Measurements from ENCODE around the gene E2F4. TPM values are rescaled to one million over a fixed set of nuclear protein-coding genes. Genes with fewer than 3 reads are reported as not detected.

E2F4 gene
- total and polyA plus RNA-seq, 2 donors: 28.0 to 65.0 TPM

DNA sequence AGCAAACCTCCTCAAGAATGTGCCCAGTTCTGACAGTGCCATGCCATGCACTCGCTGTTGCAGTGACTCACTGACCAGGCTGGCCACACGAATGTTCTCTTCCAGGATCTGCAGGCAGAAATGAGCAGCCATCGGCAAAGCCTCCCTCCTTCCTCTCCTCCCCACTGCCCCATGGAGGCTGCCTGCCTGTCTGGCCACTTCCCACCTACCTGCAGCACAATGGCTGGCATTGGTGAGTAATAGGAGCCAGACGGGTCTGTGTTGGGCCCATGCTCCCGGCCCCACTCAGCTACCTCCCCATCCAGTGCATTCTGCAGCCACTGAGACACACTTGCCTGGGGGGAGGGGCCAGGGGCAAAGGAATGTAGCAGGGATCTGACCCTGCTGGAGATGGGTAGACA lies 5.4 kb upstream of the E2F4 start:
- DNase-seq (ENCODE audit: extremely low spot score): no peak
- Histone ChIP-seq H3K36me3 (ENCODE audit: insufficient read depth) (no peaks in the 10 kb centered on the region), H3K4me1 (ENCODE audit: insufficient read depth) (no peaks in the 10 kb centered on the region), H3K4me3 (ENCODE audit: low read depth, low read length) (no peak overlapping the region), H3K27ac (ENCODE audit: low read depth) (no peak overlapping the region)
- WGBS: 42% methylated on average over 5 of the region's 5 CpGs

- Histone ChIP-seq H3K4me3 (ENCODE audit: low read depth, low read length) (no peak overlapping the region), H3K4me1 (ENCODE audit: insufficient read depth) (no peaks in the 10 kb centered on the region), H3K36me3 (ENCODE audit: insufficient read depth) (no peaks in the 10 kb centered on the region), H3K27ac (ENCODE audit: low read depth) (no peak overlapping the region)
- DNase-seq (ENCODE audit: extremely low spot score): no peak
- 83% methylated on average over 26 of the region's 26 CpGs for WGBS
Observed at GRCh38 chr16:67187175-67187890, 4.6 kb upstream of the E2F4 start.

GRCh38 chr16:67188323-67188722 lies 3.6 kb upstream of the E2F4 start:
- no peaks in the 10 kb centered on the region for H3K36me3 ChIP-seq (ENCODE audit: insufficient read depth)
- no peak overlapping the region for H3K4me3 ChIP-seq (ENCODE audit: low read depth, low read length)
- DNase-seq (ENCODE audit: extremely low spot score): no peak
- 69% methylated on average over 4 of the region's 4 CpGs for WGBS
- no peak overlapping the region for H3K27ac ChIP-seq (ENCODE audit: low read depth)
- H3K4me1 ChIP-seq (ENCODE audit: insufficient read depth): no peaks in the 10 kb centered on the region

DNA sequence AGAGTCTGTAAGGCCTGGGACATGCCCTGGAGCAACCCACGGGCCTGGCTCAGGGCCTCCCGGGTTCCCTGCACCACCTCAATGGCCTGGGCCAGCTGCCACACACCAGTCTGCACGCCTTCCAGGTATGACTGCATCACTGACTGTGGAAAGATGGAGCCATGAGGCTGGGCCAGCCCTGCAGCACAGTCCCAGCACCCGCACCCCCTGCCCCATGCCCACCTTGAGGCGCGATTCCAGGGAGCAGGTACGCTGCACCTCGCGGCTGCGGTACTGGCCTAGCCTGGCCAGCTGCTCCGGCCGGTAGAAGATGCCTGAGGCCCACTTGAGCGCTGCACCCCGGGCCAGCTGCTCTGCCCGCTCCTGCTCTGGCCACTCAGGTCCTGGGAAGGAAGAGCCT lies 3.2 kb upstream of the E2F4 start:
- whole genome bisulfite sequencing: 91% methylated on average over 15 of the region's 15 CpGs
- Histone ChIP-seq H3K27ac (ENCODE audit: low read depth) (no peak overlapping the region), H3K4me3 (ENCODE audit: low read depth, low read length) (no peak overlapping the region)

DNA sequence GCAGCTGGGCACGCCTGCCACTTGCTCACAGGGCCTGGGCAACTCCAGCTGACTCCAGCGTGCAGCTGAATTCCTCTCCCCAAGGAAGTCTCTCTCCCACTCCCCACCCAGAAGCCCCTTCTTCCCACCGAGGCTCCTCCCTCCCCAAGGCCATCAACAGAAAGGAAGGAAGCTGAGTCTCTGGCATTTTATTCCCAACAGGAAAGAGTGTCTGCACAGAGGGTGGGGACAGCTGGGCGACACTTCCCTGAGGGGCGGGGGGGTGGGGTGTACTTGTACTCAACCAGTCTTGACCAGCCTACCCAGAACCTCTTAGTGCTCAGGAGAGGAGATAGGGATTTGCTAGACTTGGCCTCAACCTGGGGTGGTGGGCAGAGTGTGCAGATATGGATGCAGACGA lies 1.9 kb upstream of the E2F4 start, which contains the start of gene EXOC3L1:
Gene EXOC3L1, minus strand, starts transcription at position 96 of the 400 bp plus-strand sequence. CDS start 460 bp downstream, outside the sequence.
- 35% methylated on average over 6 of the region's 6 CpGs for WGBS
- no peak within 1 kb of the TSS for H3K27ac ChIP-seq (ENCODE audit: low read depth)
- no peaks in the 10 kb centered on the region for H3K4me1 ChIP-seq (ENCODE audit: insufficient read depth)
- no peak within 1 kb of the TSS for H3K4me3 ChIP-seq (ENCODE audit: low read depth, low read length)
- H3K36me3 ChIP-seq (ENCODE audit: insufficient read depth): peaks cover 4% of the 10 kb centered on the region
- no peak for DNase-seq (ENCODE audit: extremely low spot score)

More for the DNA sequence above, 3.2 kb upstream of the E2F4 start:
- no peaks in the 10 kb centered on the region for H3K4me1 ChIP-seq (ENCODE audit: insufficient read depth)
- H3K36me3 ChIP-seq (ENCODE audit: insufficient read depth): no peaks in the 10 kb centered on the region
- DNase-seq (ENCODE audit: extremely low spot score): no peak

GRCh38 chr16:67190448-67191399 lies 1.2 kb upstream of the E2F4 start:
- Histone ChIP-seq H3K4me1 (ENCODE audit: insufficient read depth) (no peaks in the 10 kb centered on the region), H3K27ac (ENCODE audit: low read depth) (no peak overlapping the region), H3K36me3 (ENCODE audit: insufficient read depth) (peaks cover 8% of the 10 kb centered on the region), H3K4me3 (ENCODE audit: low read depth, low read length) (no peak overlapping the region)
- 69% methylated on average over 13 of the region's 13 CpGs for WGBS
- DNase-seq (ENCODE audit: extremely low spot score): no peak

GRCh38 chr16:67191411-67191994 lies 452 bp upstream of the E2F4 start:
- DNase-seq (ENCODE audit: extremely low spot score): no peak
- WGBS: 25% methylated on average over 9 of the region's 9 CpGs
- H3K27ac ChIP-seq (ENCODE audit: low read depth): no peak overlapping the region
- H3K36me3 ChIP-seq (ENCODE audit: insufficient read depth): peaks cover 8% of the 10 kb centered on the region
- H3K4me3 ChIP-seq (ENCODE audit: low read depth, low read length): no peak overlapping the region
- no peaks in the 10 kb centered on the region for H3K4me1 ChIP-seq (ENCODE audit: insufficient read depth)

- peak overlapping the region; percentile 68 for H3K4me3 ChIP-seq (ENCODE audit: low read depth, low read length)
- H3K4me1 ChIP-seq (ENCODE audit: insufficient read depth): no peaks in the 10 kb centered on the region
- no peak for DNase-seq (ENCODE audit: extremely low spot score)
- 26% methylated on average over 17 of the region's 17 CpGs for WGBS
- H3K27ac ChIP-seq (ENCODE audit: low read depth): no peak overlapping the region
- H3K36me3 ChIP-seq (ENCODE audit: insufficient read depth): peaks cover 8% of the 10 kb centered on the region
Observed at GRCh38 chr16:67192781-67193361, 916 bp downstream of the E2F4 start.

GRCh38 chr16:67193536-67193935 lies 1.6 kb downstream of the E2F4 start:
- H3K27ac ChIP-seq (ENCODE audit: low read depth): no peak overlapping the region
- H3K4me3 ChIP-seq (ENCODE audit: low read depth, low read length): no peak overlapping the region
- no peak for DNase-seq (ENCODE audit: extremely low spot score)
- H3K4me1 ChIP-seq (ENCODE audit: insufficient read depth): no peaks in the 10 kb centered on the region
- peaks cover 8% of the 10 kb centered on the region for H3K36me3 ChIP-seq (ENCODE audit: insufficient read depth)

DNA sequence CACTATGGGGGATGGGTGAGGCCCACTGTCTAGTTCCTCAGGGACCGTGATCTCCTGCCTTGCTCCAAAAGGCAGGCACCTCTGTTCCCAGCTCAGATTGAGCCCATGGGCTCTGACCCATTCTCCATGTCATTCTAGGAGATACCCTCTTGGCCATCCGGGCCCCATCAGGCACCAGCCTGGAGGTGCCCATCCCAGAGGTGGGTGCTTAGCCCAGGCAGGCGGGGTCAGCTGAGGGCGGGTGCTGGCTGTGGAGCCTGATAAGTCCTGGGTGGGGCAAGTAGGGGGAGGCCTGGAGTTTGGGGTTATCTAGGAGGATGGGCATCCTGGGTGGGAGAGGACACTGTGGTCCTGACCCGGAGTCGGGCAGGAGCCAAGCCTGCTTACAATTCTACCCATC lies 2.3 kb downstream of the E2F4 start:
- 88% methylated on average over 6 of the region's 6 CpGs for WGBS
- Histone ChIP-seq H3K4me3 (ENCODE audit: low read depth, low read length) (no peak overlapping the region), H3K4me1 (ENCODE audit: insufficient read depth) (no peaks in the 10 kb centered on the region), H3K27ac (ENCODE audit: low read depth) (no peak overlapping the region), H3K36me3 (ENCODE audit: insufficient read depth) (peaks cover 8% of the 10 kb centered on the region)
- no peak for DNase-seq (ENCODE audit: extremely low spot score)

GRCh38 chr16:67195676-67196075 lies 3.7 kb downstream of the E2F4 start:
- Histone ChIP-seq H3K4me1 (ENCODE audit: insufficient read depth) (no peaks in the 10 kb centered on the region), H3K36me3 (ENCODE audit: insufficient read depth) (peaks cover 8% of the 10 kb centered on the region), H3K4me3 (ENCODE audit: low read depth, low read length) (no peak overlapping the region), H3K27ac (ENCODE audit: low read depth) (no peak overlapping the region)
- DNase-seq (ENCODE audit: extremely low spot score): no peak
- 88% methylated on average over 5 of the region's 5 CpGs for WGBS

GRCh38 chr16:67196881-67197280 lies 4.9 kb downstream of the E2F4 start:
- Histone ChIP-seq H3K36me3 (ENCODE audit: insufficient read depth) (peaks cover 8% of the 10 kb centered on the region), H3K4me3 (ENCODE audit: low read depth, low read length) (no peak overlapping the region), H3K4me1 (ENCODE audit: insufficient read depth) (no peaks in the 10 kb centered on the region), H3K27ac (ENCODE audit: low read depth) (no peak overlapping the region)
- 95% methylated on average over 1 of the region's 1 CpG for WGBS
- no peak for DNase-seq (ENCODE audit: extremely low spot score)

DNA sequence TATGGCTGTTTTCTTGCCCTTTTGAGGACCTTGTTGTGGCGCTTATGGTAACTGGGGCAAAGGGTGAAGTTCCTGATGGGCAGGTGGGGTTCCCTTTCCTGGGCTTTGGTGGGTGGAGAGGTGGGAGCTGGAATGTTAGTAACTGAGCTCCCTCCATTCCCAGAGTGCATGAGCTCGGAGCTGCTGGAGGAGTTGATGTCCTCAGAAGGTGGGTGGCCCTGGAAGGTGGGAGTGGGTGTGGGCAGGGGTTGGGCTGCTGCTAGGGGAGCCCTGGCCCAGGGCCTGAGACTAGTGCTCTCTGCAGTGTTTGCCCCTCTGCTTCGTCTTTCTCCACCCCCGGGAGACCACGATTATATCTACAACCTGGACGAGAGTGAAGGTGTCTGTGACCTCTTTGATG lies 5.7 kb downstream of the E2F4 start:
- Histone ChIP-seq H3K27ac (ENCODE audit: low read depth) (no peak overlapping the region), H3K36me3 (ENCODE audit: insufficient read depth) (peaks cover 8% of the 10 kb centered on the region)
- 76% methylated on average over 6 of the region's 6 CpGs for WGBS

More for the DNA sequence above, 5.7 kb downstream of the E2F4 start:
- H3K4me3 ChIP-seq (ENCODE audit: low read depth, low read length): no peak overlapping the region
- no peak for DNase-seq (ENCODE audit: extremely low spot score)
- H3K4me1 ChIP-seq (ENCODE audit: insufficient read depth): no peaks in the 10 kb centered on the region
